AG04449 (cell line): ENCODE results near the gene FLCN.

Source experiments
- CTCF ChIA-PET: fragments of 350-600 bp; formaldehyde crosslinking; extraction: SDS; loops from one replicate; lab custom pipeline; 2021; ENCODE audit warnings: antibody characterized with exemption; lab: Yijun Ruan, JAX
- POLR2A ChIA-PET: fragments of 400-600, 350-600 bp; formaldehyde crosslinking; extraction: SDS; loops from one replicate; lab custom pipeline; 2020; ENCODE audit warnings: antibody characterized with exemption, inconsistent platforms; lab: Yijun Ruan, JAX
- DNase-seq: peaks from one replicate; pipeline ENCODE4 v3.0.0-alpha.2; 2010; ENCODE audit warnings: low read depth, low spot score
- H3K4me3 ChIP-seq: 2 replicates; pipeline ENCODE4 v1.5.1; 2011; ENCODE audit warnings: low read depth, mild to moderate bottlenecking, control low read depth, low read length
- TF ChIP-seq, protein P1 (sequence below): IDR thresholded peaks from one replicate; pipeline ENCODE4 v1.5.1; 2011; ENCODE audit warnings: mild to moderate bottlenecking, moderate library complexity, low read length, control low read depth, inconsistent platforms; ENCODE audit not compliant: insufficient read depth; ENCODE audit errors: missing control alignments

The FLCN gene

DNA sequence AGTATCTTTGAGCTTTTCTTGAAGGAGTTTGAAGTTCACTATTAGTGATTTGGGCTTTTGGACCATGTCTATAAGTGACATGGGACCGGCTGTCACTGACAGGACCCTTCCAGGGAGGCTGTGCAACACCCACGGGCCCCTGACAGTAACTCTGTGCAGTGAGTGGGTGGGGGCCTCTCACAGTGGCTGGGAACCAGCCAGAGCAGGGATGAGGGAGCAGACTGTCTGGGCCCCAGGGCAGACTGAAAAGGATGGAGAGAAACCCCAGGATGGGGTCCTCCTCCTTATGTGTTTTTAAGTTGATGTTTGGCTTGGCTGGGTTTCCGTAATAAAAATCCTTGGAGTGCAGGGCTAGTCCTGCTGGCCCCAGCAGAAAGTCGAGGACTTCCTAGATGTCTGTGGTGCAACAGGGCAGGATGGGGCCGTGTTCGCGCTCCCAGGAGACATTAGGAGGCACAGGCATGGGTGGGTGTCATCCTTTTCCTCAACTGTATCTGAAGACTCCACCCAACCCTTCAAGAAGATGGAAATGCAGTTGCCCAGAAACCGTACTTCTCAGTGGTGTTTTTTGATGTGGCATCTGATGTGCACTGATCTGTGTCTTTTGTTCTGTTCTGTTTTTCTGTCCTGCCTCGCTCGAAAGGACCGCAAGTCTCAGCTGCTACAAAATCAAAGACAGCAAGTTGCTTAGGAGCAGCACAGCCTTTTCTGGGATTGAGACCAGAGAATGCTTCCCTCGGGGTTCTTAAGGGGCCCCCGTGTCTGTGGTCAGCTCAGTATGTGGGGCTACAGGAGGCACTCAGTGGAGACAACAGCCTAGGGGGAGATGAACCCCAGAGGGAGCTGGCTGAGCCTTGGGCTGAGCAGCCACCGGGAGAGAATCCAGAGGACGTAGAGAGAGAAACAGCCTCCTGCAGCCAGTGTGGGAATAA is 55.0 kb downstream of the FLCN start:
- ChIA-PET CTCF (interaction anchor here (0.6 to 1.9 kb wide), 6 partner anchors 9 to 181 kb away, joined by 3 to 5 read pairs (median 3); no protein-coding TSS in a partner anchor), POLR2A (no interaction called here)
- no peak for DNase-seq
- TF ChIP-seq, protein P1, sequence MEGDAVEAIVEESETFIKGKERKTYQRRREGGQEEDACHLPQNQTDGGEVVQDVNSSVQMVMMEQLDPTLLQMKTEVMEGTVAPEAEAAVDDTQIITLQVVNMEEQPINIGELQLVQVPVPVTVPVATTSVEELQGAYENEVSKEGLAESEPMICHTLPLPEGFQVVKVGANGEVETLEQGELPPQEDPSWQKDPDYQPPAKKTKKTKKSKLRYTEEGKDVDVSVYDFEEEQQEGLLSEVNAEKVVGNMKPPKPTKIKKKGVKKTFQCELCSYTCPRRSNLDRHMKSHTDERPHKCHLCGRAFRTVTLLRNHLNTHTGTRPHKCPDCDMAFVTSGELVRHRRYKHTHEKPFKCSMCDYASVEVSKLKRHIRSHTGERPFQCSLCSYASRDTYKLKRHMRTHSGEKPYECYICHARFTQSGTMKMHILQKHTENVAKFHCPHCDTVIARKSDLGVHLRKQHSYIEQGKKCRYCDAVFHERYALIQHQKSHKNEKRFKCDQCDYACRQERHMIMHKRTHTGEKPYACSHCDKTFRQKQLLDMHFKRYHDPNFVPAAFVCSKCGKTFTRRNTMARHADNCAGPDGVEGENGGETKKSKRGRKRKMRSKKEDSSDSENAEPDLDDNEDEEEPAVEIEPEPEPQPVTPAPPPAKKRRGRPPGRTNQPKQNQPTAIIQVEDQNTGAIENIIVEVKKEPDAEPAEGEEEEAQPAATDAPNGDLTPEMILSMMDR, result no peak
- no peak overlapping the region for H3K4me3 ChIP-seq

- DNase-seq, result no peak
- TF ChIP-seq, protein P1, result no peak
- ChIA-PET POLR2A (no interaction called here), CTCF (interaction anchor here (0.6 to 1.9 kb wide), 6 partner anchors 10 to 180 kb away, joined by 3 to 5 read pairs (median 3); no protein-coding TSS in a partner anchor)
- H3K4me3 ChIP-seq, result no peak overlapping the region
These were observed 56.0 kb downstream of the FLCN start for GRCh38 chr17:17180741-17181525.

- POLR2A ChIA-PET, result no interaction called here
- CTCF ChIA-PET, result interaction anchor here (1.6 to 1.9 kb wide), 2 partner anchors 13 to 16 kb away, joined by 3 to 5 read pairs; no protein-coding TSS in a partner anchor
These were observed 56.8 kb downstream of the FLCN start for GRCh38 chr17:17180141-17180603.

DNA sequence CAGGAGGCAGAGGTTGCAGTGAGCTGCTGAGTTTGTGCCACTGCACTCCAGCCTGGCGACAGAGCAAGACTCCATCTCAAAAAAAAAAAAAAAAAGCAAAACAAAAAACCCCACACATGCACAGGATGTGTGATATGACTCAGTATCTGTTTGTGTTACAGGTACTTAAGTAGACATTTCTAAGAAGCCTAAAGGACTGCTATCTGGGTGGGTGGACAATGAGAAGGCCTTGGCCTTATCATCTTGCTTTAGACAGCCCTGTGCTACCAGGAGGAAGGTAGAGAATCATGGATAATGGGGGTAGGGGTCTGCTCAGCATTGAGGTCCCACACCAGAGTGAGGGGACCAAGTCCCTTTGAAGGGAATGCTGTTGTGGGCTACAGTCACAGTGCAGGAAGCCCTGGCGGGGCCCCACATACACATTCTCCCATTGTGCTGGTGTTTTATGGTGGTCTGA is 57.6 kb downstream of the FLCN start:
- DNase-seq, result no peak
- TF ChIP-seq, protein P1, result no peak
- CTCF ChIA-PET, result interaction anchor here (0.9 kb wide), 1 partner anchor 182 kb away, joined by 4 read pairs; no protein-coding TSS in a partner anchor
- POLR2A ChIA-PET, result no interaction called here
- H3K4me3 ChIP-seq, result no peak overlapping the region

More at GRCh38 chr17:17180141-17180603, 56.8 kb downstream of the FLCN start:
- TF ChIP-seq, protein P1, result no peak
- no peak overlapping the region for H3K4me3 ChIP-seq
- no peak for DNase-seq

DNA sequence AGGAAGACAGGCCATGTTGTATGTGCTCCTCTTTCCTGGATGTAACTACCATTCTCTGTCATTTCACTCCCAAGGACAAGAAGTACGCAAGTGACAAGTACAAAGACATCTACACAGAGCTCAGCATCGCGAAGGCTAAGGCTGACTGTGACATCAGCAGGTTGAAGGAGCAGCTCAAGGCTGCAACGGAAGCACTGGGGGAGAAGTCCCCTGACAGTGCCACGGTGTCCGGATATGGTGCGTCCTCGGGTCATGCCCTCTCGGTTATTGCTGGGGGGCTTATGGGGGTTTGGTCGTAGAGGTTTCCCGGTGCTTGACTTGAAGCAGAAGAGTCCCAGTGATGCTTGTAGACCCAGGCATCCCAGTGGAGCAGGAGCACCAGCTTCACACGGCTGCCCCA is 59.8 kb downstream of the FLCN start:
- POLR2A ChIA-PET, result no interaction called here
- H3K4me3 ChIP-seq, result no peak overlapping the region
- DNase-seq, result no peak
- CTCF ChIA-PET, result interaction anchor here (1.2 kb wide), 1 partner anchor 12 kb away, joined by 4 read pairs; no protein-coding TSS in a partner anchor
- TF ChIP-seq, protein P1, result no peak
